Measurements from ENCODE around the gene IFT88. TPM values are rescaled to one million over a fixed set of nuclear protein-coding genes. Genes with fewer than 3 reads are reported as not detected.

The IFT88 gene
- total RNA-seq, 1 donor from 2014 or later: 23.6 TPM

DNA sequence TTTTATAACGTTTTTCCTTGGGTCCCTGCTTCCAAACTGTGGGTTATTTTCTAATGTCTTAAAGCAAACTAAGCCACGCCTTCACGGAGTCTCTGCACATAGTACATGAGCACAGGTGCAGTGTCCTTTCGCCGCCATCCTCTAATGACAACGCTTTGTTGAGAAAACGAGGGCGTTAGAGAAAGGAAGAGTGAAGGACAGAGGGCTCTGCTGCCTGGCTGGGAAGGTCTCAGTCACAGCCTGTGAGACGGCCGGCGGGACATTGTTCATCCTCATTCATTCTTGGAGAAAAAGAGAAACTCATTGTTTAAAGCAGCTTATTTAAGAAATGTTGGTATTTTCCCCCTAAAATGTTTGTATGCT lies 146.0 kb downstream of the IFT88 start:
- peak in 1 of 2 donors; percentile 36 for DNase-seq (ENCODE audit: low spot score in 2 of 2)
- no peak for FAIRE-seq

- DNase-seq (ENCODE audit: low spot score in 2 of 2) (no peak), FAIRE-seq (no peak)
These were observed 146.8 kb downstream of the IFT88 start for GRCh38 chr13:20713751-20714150.

- FAIRE-seq (no peak), DNase-seq (ENCODE audit: low spot score in 2 of 2) (no peak)
These were observed 147.2 kb downstream of the IFT88 start for GRCh38 chr13:20714161-20714560.

GRCh38 chr13:20714563-20715329 lies 147.8 kb downstream of the IFT88 start:
- no peak for FAIRE-seq
- DNase-seq (ENCODE audit: low spot score in 2 of 2): no peak

DNA sequence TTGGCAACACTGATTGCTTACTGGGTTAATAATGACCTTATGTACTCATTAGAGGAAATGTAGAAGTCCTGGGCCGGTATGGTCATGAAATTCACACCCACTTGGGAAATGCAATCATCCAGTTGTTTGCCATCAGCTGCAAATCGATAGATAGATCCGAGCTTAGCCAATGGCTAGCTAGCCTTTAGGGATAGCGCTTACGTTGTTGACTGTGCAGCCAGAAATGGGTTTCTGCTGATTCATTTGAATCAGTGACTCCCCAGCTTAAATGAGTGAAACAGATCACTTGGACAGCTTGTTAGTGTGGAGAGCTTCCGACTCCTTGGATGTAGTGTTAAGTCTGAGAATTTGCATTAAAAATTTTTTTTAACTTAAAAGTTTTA lies 148.4 kb downstream of the IFT88 start:
- FAIRE-seq: no peak
- DNase-seq (ENCODE audit: low spot score in 2 of 2): no peak

DNA sequence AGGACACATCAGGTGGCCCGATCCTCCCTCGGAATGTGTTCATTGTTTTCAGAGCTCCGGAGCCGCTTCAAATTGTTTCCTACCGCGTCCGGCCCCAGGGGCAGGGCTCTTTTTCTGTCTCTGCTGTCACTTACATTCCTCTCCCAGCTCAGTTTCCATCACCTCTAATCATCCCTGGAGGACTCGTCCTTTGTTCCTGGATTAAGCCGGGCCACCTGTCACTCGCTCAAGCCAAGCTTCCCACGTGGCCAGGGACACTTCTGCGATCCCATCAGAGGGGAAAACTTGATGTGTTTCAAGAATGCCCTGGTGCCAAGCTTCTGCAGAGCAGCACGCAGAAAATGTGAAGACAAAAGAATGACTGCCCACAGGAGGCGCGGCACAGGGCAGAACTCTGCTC lies 150.0 kb downstream of the IFT88 start:
- FAIRE-seq (no peak), DNase-seq (ENCODE audit: low spot score in 2 of 2) (no peak)

DNA sequence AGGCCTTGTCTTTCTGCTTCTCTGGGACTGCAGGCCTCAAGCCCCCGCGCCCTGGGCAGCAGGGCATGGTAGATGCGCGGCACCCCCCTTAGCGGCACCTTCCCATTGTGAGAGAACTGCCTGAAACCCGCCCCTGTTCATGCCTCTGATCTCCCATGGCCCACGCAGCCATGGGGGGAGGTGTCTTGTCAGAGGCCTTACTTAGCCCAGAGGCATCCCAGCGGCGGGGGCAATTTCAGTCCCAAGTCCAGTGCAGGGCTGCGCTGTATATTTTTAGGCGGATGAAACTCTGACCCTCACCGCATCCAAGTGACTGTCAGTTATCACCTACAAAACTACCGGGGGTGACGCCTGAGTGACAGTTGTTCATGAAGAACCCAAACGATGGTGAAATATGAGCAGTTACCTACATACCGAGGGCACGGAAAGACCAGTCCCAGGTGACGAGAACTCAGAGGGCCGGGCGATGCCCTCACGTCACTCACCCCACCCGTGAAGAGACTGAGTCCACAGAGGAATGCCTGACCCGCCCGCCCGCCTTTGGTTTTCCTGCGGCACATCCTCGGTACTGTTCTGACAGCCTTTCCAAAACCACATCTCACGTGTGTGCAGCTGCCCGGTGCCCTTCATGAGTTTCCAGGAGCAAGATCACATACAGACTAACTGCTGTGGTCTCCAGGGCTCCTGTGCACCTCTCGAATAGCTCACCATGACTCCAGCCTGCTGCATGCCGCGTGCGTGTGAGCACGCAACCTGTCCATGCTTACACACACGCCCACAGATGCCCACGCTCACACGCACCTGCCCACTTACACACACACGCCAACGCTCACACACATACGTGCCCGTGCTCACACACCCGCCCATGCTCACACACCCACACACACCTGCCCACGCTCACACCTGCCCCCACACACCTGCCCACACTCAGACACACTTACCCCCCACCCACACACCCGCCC lies 150.9 kb downstream of the IFT88 start:
- FAIRE-seq: no peak
- no peak for DNase-seq (ENCODE audit: low spot score in 2 of 2)

DNA sequence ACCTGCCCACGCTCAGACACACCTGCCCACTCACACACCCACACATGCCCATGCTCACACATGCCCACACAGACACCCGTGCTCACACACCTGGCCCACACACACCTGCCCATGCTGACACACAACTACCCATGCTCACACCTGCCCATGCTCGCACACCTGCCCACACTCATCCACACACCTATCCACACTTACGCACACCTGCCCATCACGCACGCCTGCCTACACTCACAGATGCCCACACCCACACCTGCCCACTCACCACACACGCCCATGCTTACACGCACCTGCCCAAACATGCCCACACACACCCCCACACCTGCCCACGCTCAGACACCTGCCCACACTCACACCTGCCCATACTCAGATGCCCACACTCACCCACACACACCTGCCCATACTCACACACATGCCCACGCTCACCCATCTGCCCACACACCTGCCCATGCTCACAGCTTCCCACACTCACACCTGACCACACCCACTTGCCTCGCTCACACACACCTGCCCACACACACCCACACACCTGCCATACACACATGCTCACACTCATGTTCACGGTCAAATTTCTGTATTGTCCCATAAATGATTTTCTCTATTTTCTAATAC lies 152.1 kb downstream of the IFT88 start:
- DNase-seq (ENCODE audit: low spot score in 2 of 2) (no peak), FAIRE-seq (no peak)

GRCh38 chr13:20719783-20720182 lies 152.8 kb downstream of the IFT88 start:
- FAIRE-seq: no peak
- DNase-seq (ENCODE audit: low spot score in 2 of 2): no peak

DNA sequence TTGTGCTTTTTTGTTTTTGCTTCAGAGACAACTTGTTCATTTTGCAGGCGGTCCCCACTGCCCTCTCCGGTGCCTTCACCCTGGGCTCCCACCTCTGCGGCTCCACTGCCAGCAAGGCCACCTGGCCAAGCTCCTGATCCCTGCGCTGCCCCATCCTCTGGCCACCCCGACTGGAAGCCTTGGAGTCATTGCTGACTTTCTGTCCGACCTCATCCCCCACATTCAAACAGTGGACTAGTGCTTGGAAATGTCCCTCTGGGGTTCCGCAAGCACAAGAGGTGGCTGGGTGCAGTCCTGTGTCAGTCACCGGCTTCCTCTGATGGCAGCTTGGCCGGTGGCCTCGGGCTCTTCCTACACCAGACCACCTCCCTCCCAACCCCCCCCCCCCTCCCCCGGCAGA lies 153.5 kb downstream of the IFT88 start:
- no peak for FAIRE-seq
- DNase-seq (ENCODE audit: low spot score in 2 of 2): no peak

- FAIRE-seq: no peak
These were observed 154.1 kb downstream of the IFT88 start for GRCh38 chr13:20721058-20721453.

DNA sequence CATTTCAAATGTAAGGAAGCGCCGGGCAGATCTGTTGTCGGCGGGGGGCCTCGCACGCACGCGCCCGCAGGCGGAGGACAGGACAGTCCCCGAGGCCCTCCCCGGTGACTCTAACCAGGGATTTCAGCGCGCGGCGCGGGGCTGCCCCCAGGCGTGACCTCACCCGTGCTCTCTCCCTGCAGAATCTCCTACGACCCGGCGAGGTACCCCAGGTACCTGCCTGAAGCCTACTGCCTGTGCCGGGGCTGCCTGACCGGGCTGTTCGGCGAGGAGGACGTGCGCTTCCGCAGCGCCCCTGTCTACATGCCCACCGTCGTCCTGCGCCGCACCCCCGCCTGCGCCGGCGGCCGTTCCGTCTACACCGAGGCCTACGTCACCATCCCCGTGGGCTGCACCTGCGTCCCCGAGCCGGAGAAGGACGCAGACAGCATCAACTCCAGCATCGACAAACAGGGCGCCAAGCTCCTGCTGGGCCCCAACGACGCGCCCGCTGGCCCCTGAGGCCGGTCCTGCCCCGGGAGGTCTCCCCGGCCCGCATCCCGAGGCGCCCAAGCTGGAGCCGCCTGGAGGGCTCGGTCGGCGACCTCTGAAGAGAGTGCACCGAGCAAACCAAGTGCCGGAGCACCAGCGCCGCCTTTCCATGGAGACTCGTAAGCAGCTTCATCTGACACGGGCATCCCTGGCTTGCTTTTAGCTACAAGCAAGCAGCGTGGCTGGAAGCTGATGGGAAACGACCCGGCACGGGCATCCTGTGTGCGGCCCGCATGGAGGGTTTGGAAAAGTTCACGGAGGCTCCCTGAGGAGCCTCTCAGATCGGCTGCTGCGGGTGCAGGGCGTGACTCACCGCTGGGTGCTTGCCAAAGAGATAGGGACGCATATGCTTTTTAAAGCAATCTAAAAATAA lies 154.7 kb downstream of the IFT88 start:
- FAIRE-seq: no peak
- peak in 1 of 2 donors; percentile 39 for DNase-seq (ENCODE audit: low spot score in 2 of 2)

More at GRCh38 chr13:20721058-20721453, 154.1 kb downstream of the IFT88 start:
- DNase-seq (ENCODE audit: low spot score in 2 of 2): no peak

DNA sequence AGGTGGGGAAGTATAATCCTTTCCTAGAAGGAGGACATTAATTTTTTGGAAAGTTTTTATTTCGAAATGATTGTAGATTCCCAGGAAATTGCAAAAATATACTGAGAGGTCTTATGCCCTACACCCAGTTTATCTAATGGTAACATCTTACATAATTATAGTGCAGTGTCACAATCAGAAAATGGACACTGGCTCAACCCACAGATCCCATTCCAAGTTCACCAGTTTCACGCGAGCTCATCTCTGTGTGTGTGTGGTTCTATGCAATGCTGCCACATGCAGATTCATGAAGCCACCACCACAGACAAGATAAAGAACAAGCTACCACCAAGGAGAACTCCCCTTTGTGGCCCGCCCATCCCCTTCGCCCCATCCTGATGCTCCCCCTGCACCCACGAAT lies 160.9 kb downstream of the IFT88 start:
- no peak for FAIRE-seq
- no peak for DNase-seq (ENCODE audit: low spot score in 2 of 2)

DNA sequence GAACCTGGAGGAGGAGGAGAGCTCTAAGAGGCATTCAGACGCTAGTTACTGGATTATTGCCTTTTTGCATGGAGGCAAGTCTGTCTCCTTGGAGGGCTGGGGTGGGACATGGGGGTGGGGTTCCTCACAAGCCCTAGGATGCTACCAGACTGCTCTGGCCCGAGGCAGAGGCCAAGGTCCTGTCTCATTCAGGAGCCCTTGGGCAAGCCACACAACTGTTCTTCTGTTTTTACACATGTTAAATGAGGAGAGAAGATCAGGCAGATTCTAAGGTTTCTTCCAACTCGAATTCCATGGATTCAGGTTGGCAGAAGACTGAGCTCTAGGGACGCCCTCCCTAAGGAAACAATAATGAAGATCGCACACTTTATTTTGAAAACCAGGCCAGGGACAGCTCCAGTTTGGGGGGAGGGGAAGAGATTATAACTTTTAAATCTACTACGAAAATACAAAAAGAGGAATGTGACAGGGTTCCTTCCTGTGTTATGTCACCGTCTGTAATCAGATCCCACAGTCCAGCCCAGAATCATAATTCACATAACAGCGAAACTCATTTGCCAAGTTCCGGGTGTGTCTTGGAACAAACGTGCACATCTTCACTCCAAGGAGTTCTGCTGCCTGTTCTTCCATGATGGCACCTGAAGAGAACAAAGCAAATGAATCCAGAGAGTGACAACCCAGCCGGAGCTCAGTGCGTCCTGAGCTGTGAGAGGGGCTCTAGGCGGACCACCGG lies 161.8 kb downstream of the IFT88 start:
- FAIRE-seq (no peak), DNase-seq (ENCODE audit: low spot score in 2 of 2) (no peak)

DNA sequence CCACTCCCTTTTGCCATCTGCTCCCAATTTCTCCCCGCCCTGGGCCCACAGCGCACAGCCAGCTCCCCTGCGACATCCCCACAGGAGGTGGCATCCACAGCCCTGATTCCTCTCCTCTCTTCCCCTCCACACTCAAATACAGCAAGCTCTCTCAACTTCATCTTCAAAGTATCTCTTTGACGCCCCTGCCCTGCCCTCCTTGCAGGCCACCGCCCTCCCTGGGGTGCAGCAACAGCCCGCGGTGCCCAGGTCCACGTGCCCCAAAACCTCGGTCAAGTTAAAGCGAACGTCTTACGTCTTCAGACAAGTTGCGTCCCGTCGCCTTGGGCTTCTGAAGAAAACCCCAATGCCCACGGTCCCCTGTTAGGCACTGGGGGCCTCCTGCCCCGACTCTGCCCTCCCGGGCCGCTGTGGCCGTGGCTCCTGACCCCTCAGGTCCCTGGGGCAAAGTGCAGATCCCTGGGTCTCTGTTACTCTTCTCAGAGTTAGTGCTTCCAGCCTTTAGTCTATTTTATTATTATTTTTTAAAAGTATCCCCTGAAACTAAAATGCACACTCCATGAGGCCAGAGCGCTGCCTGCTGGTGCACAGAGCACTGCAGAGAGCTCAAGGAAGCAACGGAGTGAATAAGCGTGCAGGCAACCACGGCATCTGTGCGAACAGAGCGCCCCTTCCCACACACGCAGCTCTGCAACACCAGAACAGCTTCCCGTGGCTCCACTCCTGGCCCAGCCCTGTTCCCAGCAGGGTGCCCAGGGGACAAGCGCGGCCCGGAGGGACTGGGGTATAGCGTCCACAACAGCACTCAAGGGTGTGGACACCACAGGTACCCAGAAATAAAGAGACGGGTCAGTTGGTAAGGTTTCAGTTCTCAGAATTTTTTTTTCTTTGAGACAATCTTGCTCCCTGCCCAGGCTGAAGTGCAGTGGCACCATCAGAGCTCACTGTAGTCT lies 163.0 kb downstream of the IFT88 start:
- FAIRE-seq: no peak

DNA sequence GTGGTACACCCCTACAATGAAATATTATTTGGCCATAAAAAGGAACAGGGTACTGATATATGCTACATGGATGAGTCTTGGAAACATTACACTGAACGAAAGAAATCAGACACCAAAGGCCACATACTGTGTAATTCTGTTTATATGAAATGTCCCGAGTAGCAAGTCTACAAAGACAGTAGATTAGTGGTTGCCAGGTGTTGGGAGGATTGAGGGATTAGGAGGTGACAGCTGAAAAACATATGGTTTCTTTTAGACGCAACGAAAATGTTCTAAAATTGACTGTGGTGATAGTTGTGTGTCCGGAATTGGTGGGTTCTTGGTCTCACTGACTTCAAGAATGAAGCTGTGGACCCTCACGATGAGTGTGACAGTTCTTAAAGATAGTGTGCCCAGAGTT lies 171.7 kb downstream of the IFT88 start:
- no peak for FAIRE-seq
- no peak for DNase-seq (ENCODE audit: low spot score in 2 of 2)

More for the DNA sequence above, 163.0 kb downstream of the IFT88 start:
- no peak for DNase-seq (ENCODE audit: low spot score in 2 of 2)

GRCh38 chr13:20740021-20740420 lies 173.1 kb downstream of the IFT88 start:
- FAIRE-seq (no peak), DNase-seq (ENCODE audit: low spot score in 2 of 2) (no peak)

Data from frontal cortex (tissue), 4 donors.